Frontal cortex (tissue), 4 donors: ENCODE measurements around the gene NMU. TPM values are rescaled to one million over a fixed set of nuclear protein-coding genes. Genes with fewer than 3 reads are reported as not detected.
"Not testable (repeated sequence)": the region's sequence is repeated elsewhere in the genome, so short reads cannot be mapped to it uniquely, and the experiment has no call there.

Source experiments
- DNase-seq, 2 donors: peaks; one replicate each; pipeline ENCODE4 v3.0.0; 2012; ENCODE audit warnings: low spot score in 2 of 2
- FAIRE-seq: peaks from 2 replicates; lab custom pipeline; 2012; peaks lifted over from hg19 to GRCh38; lab: Jason Lieb, UNC
- total RNA-seq: library from RNA; depleted of rRNA; stranded (reverse); fragments of >200 nt; gene quantifications from one replicate; pipeline ENCODE4 v1.2.3, GENCODE V29; 2014
- donor health status: control.
- donor health status: control.
- donor health status: control.

Gene NMU
- total RNA-seq, 1 donor from 2014 or later = 2.0 TPM

DNA sequence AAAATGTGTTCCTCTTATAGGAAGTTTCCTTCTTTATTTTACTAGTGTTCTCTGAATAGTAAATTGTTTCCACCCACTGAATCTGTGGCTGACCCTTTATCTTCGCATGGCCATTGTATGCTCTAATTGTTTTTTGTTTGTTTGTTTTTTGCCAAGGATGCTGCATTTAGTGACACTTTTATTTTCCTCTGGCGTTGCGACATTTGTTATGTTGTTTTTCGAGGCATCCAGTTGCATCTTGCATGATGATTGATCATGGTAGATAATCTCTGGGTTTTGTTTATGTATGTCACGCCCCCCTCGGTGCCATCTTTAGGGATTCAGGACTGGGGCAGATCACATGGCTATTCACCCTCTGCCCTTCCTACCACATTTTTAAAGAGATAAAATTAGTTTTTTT lies 2.2 kb downstream of the NMU start:
- no peak for FAIRE-seq
- no peak for DNase-seq

GRCh38 chr4:55625835-55626234 lies 10.3 kb downstream of the NMU start:
- DNase-seq (no peak), FAIRE-seq (no peak)

DNA sequence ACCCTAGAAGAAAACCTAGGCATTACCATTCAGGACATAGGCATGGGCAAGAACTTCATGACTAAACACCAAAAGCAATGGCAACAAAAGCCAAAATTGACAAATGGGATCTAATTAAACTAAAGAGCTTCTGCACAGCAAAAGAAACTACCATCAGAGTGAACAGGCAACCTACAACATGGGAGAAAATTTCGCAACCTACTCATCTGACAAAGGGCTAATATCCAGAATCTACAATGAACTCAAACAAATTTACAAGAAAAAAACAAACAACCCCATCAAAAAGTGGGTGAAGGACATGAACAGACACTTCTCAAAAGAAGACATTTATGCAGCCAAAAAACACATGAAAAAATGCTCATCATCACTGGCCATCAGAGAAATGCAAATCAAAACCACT lies 12.0 kb downstream of the NMU start:
- FAIRE-seq, DNase-seq: not testable (repeated sequence)

DNA sequence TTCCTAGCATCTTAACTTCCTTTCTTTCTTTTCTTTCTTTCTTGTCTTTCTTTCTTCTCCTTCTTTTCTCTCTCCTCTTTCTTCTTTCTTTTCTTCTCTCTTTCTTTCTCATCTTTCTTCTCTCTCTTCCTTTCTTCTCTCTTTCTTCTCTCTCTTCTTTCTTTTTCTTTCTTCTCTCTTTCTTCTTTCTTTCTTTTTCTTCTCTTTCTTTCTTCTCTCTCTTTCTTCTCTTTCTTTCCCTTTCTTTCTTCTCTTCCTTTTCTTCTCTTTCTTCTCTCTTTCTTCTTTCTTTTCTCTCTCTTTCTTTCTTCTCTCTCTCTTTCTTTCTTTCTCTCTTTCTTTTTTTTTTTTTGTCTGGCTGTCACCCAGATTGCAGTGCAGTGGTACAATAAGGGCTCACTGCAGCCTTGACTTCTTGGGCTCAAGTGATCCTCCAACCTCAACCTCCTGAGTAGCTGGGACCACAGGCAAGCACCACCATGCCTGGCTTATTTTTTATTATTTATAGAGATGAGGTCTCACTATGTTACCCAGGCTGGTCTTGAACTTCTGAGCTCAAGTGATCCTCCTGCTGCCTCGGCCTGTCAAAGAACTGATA lies 17.5 kb downstream of the NMU start:
- DNase-seq (no peak), FAIRE-seq (no peak)

- FAIRE-seq = no peak
- DNase-seq = no peak
Measured at GRCh38 chr4:55617587-55618197, 18.4 kb downstream of the NMU start.

DNA sequence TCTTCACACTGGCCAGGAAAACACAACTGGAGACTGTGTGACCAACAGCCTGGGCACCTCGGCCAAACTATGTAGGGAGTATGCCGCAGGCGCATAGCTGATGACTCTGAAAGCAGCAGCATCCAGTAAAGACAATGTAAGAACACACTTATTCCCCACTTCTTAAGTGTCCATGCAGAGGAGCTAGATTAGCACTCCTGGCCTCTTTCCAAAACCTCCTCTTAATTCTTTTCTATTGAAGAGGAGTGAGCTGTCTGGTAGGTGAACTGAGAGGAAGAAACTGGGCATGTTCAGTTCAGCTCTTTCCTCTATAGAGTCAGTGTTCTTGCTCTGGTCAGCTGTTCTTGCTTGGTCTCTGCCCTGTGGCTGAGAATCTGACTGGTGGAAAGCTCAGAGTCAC lies 21.1 kb downstream of the NMU start:
- DNase-seq (no peak), FAIRE-seq (no peak)

DNA sequence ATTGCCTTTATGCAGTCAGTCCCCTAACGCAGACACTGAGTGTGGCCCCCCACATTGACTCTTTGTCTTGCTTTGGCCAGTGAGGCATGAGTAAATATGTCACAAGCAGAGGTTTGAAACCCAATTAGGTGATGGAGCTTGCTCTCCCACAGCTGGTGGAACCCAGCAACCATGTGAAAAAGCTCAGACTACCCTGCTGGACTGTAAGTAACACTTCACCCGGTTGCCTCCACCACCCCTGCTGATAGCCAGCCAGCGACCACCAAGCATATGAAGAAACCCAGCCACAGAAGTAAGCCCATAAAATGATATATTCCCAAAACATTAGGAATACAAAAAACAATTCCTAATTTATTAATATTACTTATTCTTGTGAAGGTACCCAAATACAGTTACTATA lies 22.5 kb downstream of the NMU start:
- FAIRE-seq (no peak), DNase-seq (no peak)

DNA sequence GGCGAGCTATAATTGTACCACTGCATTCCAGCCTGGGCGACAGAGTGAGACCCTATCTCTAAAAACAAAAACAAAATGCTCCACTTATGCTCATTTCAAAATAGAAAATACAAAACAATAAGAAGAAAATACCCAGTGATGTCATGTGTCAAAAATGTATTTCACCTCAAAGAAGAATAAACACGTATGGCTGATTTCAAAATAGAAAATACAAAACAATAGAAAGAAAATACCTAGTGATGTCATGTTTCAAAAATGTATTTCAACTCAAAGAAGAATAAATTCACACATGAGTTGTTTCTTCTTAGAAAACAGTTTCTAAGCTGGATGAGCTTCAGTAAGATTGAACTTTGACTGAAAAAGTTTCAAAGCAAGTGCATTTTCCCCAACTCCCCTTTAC lies 23.8 kb downstream of the NMU start:
- DNase-seq (no peak), FAIRE-seq (no peak)

DNA sequence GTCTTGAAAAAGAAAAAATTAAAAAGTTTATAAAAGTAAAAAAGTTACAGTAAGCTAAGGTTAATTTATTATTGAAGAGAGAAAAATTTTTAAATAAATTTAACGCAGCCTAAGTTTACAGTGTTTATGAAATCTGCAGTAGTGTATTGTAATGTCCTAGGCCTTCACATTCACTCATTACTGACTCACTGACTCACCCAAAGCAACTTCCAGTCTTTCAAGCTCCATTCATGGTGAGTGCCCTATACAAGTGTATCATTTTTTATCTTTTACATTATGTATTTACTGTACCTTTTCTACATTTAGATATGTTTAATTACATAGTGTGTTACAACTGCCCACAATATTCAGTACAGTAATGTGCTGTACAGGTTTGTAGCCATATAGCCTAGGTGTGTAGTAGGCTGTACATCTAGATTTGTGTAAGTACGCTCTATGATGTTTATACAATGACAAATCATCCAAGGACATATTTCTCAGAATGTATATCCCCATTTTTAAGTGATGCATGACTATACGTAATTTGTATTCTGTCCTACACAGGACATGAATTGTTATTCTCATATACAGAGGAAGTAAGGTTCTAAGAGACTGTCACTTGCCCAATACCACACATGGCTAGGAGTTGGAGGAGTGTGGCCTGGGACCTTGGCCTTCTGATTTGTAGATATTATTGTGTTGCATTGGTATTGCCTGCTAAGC lies 24.6 kb downstream of the NMU start:
- no peak for DNase-seq

GRCh38 chr4:55610381-55610780 lies 25.7 kb downstream of the NMU start:
- FAIRE-seq (no peak), DNase-seq (no peak)

More for the DNA sequence above, 24.6 kb downstream of the NMU start:
- FAIRE-seq = no peak

- DNase-seq = no peak
- no peak for FAIRE-seq
Measured at GRCh38 chr4:55609393-55609866, 26.7 kb downstream of the NMU start.

- DNase-seq (no peak), FAIRE-seq (no peak)
Measured at GRCh38 chr4:55608591-55608990, 27.5 kb downstream of the NMU start.

- no peak for FAIRE-seq
- no peak for DNase-seq
Measured at GRCh38 chr4:55604996-55605395, 31.1 kb downstream of the NMU start.

DNA sequence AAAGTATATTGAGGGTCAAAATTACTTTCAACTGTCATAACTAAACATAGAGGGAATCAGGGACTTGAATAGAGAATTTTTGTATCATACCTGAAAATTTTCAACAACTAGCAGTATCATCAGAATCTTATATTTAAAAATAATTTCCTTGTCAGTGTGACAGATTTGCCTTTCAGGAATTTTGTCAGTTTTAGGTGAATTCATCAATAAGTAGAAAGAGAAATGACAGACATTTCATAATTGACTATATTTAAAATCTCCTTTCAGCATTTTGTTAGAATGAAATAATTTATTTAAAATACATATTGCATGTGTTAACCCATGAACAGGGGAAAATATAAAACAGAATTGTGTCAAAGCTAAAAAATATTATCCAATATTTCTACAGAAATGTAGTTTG lies 35.5 kb downstream of the NMU start:
- DNase-seq = no peak
- no peak for FAIRE-seq

GRCh38 chr4:55598641-55599040 lies 37.5 kb downstream of the NMU start:
- no peak for DNase-seq
- no peak for FAIRE-seq

- DNase-seq = no peak
- FAIRE-seq = no peak
Measured at GRCh38 chr4:55592014-55592413, 44.1 kb downstream of the NMU start, which contains the start of gene PDCL2. Gene PDCL2 (minus strand): TSS chr4:55592245. CDS start chr4:55592109, 136 bp downstream.

GRCh38 chr4:55588160-55588559 lies 47.9 kb downstream of the NMU start:
- DNase-seq (no peak), FAIRE-seq (no peak)

DNA sequence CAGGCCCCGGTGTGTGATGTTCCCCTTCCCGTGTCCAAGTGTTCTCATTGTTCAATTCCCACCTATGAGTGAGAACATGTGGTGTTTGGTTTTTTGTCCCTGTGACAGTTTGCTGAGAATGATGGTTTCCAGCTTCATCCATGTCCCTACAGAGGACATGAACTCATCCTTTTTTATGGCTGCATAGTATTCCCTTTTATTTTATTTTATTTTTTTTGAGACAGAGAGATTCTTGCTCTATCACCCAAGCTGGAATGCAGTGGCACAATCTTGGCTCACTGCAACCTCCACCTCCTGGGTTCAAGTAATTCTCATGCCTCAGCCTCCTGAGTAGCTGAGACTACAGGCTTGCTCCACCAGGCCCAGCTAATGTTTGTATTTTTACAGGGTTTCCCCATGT lies 53.3 kb downstream of the NMU start:
- FAIRE-seq = not testable (repeated sequence)

DNA sequence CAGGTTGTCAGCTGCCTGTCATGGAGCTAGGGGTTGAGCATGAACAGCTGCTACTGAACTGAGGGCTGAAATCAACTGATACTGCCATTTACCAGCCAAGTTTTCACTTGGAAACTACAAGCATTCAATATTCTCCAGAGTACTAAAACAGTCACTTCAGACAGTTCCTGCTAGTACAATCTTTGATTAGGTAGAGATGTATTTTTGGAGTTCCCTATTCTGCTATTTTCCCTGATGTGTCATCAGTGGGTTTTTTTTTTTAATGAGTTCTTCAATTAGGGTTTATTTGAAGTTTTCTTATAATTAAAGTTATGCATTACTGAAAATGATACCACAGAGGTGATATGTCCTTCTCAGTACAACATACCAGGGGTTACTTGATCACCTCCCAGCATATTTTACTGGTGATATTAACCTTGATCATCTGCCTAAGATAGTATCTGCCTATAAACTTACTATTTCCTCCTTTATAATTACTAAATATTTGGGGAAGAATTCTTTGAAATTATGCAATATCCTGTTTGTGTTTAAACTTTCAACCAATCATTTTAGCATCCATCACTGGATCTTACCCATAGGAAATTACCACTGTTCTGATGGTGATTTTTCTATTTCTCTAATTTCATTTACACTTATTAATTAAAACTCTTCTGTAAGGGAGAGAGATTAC lies 57.6 kb downstream of the NMU start:
- DNase-seq (no peak), FAIRE-seq (no peak)

More for the DNA sequence above, 53.3 kb downstream of the NMU start:
- not testable (repeated sequence) for DNase-seq

DNA sequence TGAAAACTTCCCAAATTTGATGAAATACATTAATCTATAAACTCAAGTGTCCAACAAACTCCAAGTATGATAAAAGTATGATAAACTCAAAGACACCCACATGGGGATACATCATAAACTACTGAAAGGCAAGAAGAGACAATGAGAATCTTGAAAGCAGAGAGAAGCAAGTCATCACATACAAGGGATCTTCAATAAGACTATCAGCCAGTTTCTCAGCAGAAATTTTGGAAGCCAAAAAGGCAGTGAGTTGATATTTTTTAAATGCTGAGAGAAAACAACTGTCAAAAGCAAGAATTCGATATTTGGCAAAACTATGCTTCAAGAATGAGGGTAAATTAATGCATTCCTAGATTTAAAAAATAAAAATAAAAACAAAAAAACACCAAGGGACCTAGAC lies 60.6 kb downstream of the NMU start:
- DNase-seq (no peak), FAIRE-seq (no peak)

DNA sequence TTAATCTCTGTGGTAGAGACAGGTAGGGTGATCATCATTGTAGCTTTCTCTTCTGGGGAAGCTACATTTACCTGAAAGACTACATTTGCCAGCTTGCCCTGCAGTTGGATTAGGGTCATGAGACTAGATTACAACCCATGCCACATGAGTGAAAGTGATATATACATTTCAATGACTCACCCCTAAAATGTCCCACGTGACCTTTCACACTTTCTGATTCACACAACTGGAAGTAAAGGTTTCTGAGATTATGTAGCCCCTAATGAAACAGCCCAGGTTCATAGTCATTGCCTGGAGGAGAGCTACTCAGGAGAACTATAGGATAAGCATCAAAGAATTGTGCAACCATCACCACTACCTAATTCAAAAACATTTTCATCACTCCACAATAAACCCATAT lies 61.8 kb downstream of the NMU start:
- DNase-seq (no peak), FAIRE-seq (no peak)
